HFF-Myc (cell line): ENCODE data around the gene KCNH8.

Source experiments
- DNase-seq: peaks from one replicate; pipeline ENCODE4 v3.0.0-alpha.2; 2011; ENCODE audit warnings: low read depth; ENCODE audit errors: extremely low read depth
- H3K4me3 ChIP-seq: replicated peaks from 2 replicates; pipeline ENCODE4 v1.5.1; 2011; ENCODE audit warnings: low read depth, mild to moderate bottlenecking, control low read depth, low read length
- CTCF ChIP-seq: IDR thresholded peaks from 2 replicates; pipeline ENCODE4 v1.5.1; 2012; ENCODE audit warnings: mild to moderate bottlenecking, low read depth, low read length, control low read depth; ENCODE audit errors: missing control alignments

KCNH8 gene

GRCh38 chr3:19455546-19455945 lies 307.2 kb downstream of the KCNH8 start:
- DNase-seq, result no peak
- TF ChIP-seq CTCF, result no peak

GRCh38 chr3:19456738-19457137 lies 308.4 kb downstream of the KCNH8 start:
- H3K4me3 ChIP-seq, result no peak overlapping the region
- no peak for DNase-seq
- no peak for TF ChIP-seq CTCF

More at GRCh38 chr3:19455546-19455945, 307.2 kb downstream of the KCNH8 start:
- H3K4me3 ChIP-seq, result no peak overlapping the region

- no peak for DNase-seq
- H3K4me3 ChIP-seq, result no peak overlapping the region
- no peak for TF ChIP-seq CTCF
Observed at GRCh38 chr3:19457449-19457848, 309.1 kb downstream of the KCNH8 start.

- no peak for DNase-seq
- no peak for TF ChIP-seq CTCF
- no peak overlapping the region for H3K4me3 ChIP-seq
Observed at GRCh38 chr3:19467761-19468160, 319.5 kb downstream of the KCNH8 start.

GRCh38 chr3:19471138-19471537 lies 322.8 kb downstream of the KCNH8 start:
- no peak for DNase-seq
- H3K4me3 ChIP-seq, result no peak overlapping the region
- TF ChIP-seq CTCF, result no peak

GRCh38 chr3:19473971-19474580 lies 325.8 kb downstream of the KCNH8 start:
- H3K4me3 ChIP-seq, result no peak overlapping the region
- no peak for TF ChIP-seq CTCF
- no peak for DNase-seq

GRCh38 chr3:19476281-19476680 lies 328.0 kb downstream of the KCNH8 start:
- TF ChIP-seq CTCF, result no peak
- DNase-seq, result no peak
- no peak overlapping the region for H3K4me3 ChIP-seq
